ENCODE measurements around the gene SLC30A5. TPM values are rescaled to one million over a fixed set of nuclear protein-coding genes. Genes with fewer than 3 reads are reported as not detected.

Gene SLC30A5
- total RNA-seq, 3 donors from 2014 or later (not counting 1 experiment from before 2014, with no cell fraction given), result 17.8 to 30.1 (median 26.7) TPM

DNA sequence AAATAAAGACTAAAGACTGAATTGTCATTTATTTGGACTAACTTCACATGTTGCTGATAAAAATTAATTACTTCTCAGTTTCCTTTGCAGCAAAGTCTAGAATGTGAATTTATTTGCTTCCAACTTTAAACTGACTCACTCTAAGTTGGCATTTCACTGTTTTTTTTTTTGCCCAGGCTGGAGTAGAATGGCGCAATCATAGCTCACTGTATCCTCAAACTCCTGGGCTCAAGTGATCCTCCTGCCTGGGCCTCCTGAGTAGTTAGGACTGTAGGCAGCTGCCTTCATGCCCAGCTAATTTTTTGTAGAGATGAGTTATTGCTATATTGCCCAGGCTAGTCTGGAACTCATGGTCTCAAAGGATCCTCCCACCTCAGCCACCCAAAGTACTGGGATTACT is 76.7 kb downstream of the SLC30A5 start:
- H3K4me3 Mint-ChIP-seq, result no peak overlapping the region
- peaks cover 14% of the 10 kb centered on the region for H3K36me3 ChIP-seq (ENCODE audit: control insufficient read depth, insufficient read depth, low read length)
- no peaks in the 10 kb centered on the region for H3K9me3 Mint-ChIP-seq
- no peaks in the 10 kb centered on the region for H3K27me3 ChIP-seq (ENCODE audit: control insufficient read depth, insufficient read depth, low read length)
- no peaks in the 10 kb centered on the region for H3K27me3 Mint-ChIP-seq (ENCODE audit: low read depth in 2 of 2)
- no peak for ATAC-seq
- H3K36me3 Mint-ChIP-seq, result no peaks in the 10 kb centered on the region
- peaks cover 16% of the 10 kb centered on the region for H3K4me1 ChIP-seq (ENCODE audit: control insufficient read depth, insufficient read depth, low read length)
- no peak overlapping the region for H3K27ac Mint-ChIP-seq
- H3K9me3 ChIP-seq (ENCODE audit: control insufficient read depth, insufficient read depth, low read length), result no peaks in the 10 kb centered on the region
- intact Hi-C loops (cut with micrococcal nuclease), result no loop called here
- WGBS (ENCODE audit: insufficient coverage), result 100% methylated on average over 1 of the region's 1 CpG
- DNase-seq, result no peak
- TF ChIP-seq, protein P1, sequence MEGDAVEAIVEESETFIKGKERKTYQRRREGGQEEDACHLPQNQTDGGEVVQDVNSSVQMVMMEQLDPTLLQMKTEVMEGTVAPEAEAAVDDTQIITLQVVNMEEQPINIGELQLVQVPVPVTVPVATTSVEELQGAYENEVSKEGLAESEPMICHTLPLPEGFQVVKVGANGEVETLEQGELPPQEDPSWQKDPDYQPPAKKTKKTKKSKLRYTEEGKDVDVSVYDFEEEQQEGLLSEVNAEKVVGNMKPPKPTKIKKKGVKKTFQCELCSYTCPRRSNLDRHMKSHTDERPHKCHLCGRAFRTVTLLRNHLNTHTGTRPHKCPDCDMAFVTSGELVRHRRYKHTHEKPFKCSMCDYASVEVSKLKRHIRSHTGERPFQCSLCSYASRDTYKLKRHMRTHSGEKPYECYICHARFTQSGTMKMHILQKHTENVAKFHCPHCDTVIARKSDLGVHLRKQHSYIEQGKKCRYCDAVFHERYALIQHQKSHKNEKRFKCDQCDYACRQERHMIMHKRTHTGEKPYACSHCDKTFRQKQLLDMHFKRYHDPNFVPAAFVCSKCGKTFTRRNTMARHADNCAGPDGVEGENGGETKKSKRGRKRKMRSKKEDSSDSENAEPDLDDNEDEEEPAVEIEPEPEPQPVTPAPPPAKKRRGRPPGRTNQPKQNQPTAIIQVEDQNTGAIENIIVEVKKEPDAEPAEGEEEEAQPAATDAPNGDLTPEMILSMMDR (IDR thresholded peaks at IDR 0.05), result no peak
- H3K27ac ChIP-seq (ENCODE audit: low read length), result no peak overlapping the region
- peaks cover 24% of the 10 kb centered on the region in 2 donors for H3K4me1 Mint-ChIP-seq
- no peak overlapping the region for H3K4me3 ChIP-seq (ENCODE audit: low read length)

DNA sequence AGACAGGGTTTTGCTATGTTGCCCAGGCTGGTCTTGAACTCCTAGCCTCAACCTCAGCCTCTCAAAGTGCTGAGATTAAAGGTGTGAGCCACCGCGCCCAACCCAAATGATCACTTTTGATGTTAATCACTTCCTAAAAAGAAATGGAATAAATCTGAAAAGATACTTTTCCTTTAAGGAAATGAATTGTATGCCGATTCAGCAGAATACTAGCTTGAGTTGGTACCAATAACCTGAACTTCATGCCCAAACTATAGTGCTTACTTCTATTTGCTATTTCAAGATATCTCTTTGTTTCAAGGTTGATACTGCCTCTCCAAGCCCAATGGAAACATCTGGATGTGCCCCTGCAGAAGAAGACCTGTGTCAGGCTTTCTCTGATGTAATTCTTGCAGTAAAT is 77.2 kb downstream of the SLC30A5 start:
- WGBS (ENCODE audit: insufficient coverage), result 100% methylated on average over 1 of the region's 3 CpGs
- Mint-ChIP-seq H3K36me3 (no peaks in the 10 kb centered on the region), H3K4me1 (peaks cover 20 to 22% of the 10 kb centered on the region in 2 donors), H3K27ac (no peak overlapping the region), H3K4me3 (no peak overlapping the region), H3K27me3 (ENCODE audit: low read depth in 2 of 2) (no peaks in the 10 kb centered on the region), H3K9me3 (no peaks in the 10 kb centered on the region)
- DNase-seq (no peak), ATAC-seq (no peak)
- TF ChIP-seq, protein P1 (IDR thresholded peaks at IDR 0.05), result no peak
- H3K4me1 ChIP-seq (ENCODE audit: control insufficient read depth, insufficient read depth, low read length), result peaks cover 16% of the 10 kb centered on the region
- no peaks in the 10 kb centered on the region for H3K27me3 ChIP-seq (ENCODE audit: control insufficient read depth, insufficient read depth, low read length)
- H3K36me3 ChIP-seq (ENCODE audit: control insufficient read depth, insufficient read depth, low read length), result peaks cover 14% of the 10 kb centered on the region
- no peak overlapping the region for H3K4me3 ChIP-seq (ENCODE audit: low read length)
- H3K9me3 ChIP-seq (ENCODE audit: control insufficient read depth, insufficient read depth, low read length), result no peaks in the 10 kb centered on the region
- intact Hi-C loops (cut with micrococcal nuclease), result no loop called here
- H3K27ac ChIP-seq (ENCODE audit: low read length), result no peak overlapping the region

Other genes with a start within 250 kb of the SLC30A5 start
- 1 to 10 TPM; 2.8 to 5.2 (median 4.0) TPM for gene CCNB1, start 73.1 kb downstream of the SLC30A5 start, total RNA-seq
- 1 to 10 TPM; 5.6 to 6.4 (median 5.6) TPM for gene CENPH, start 95.6 kb downstream of the SLC30A5 start, total RNA-seq
- gene CDK7, start 140.9 kb downstream of the SLC30A5 start, total RNA-seq, result 10 to 100 TPM; 30.6 to 39.5 (median 30.8) TPM
- gene CCDC125, start 238.8 kb downstream of the SLC30A5 start, total RNA-seq, result 10 to 100 TPM in 2 of 3 donors, 1 to 10 TPM in 1; 7.2 to 12.8 (median 12.2) TPM

All from natural killer cell (primary cell).